ENCODE data around the gene PDE2A. TPM values are rescaled to one million over a fixed set of nuclear protein-coding genes. Genes with fewer than 3 reads are reported as not detected.

PDE2A gene
- total RNA-seq, 1 experiment from 2014 or later = 0.58 TPM

- no peaks in the 10 kb centered on the region for H3K27me3 ChIP-seq (replicated peaks; ENCODE audit: insufficient read depth, low read depth, low read length, poor library complexity)
- ChIA-PET CTCF (no interaction called here), POLR2A (ENCODE audit: low non-redundant PET) (no interaction called here)
- intact Hi-C loops (cut with micrococcal nuclease; ENCODE audit: unreplicated experiment) = no loop called here
- no peak overlapping the region for H3K27ac ChIP-seq (ENCODE audit: low read depth, low read length, poor library complexity, severe bottlenecking)
- DNase-seq (ENCODE audit: low spot score) = no peak
- BruUV-seq (replicated peaks) = no TSS peak
- TF ChIP-seq CTCF (conservative IDR thresholded peaks at IDR 0.05; ENCODE audit: low read depth, low read length) = no peak
- H3K4me3 ChIP-seq (ENCODE audit: low read depth, low read length, poor library complexity, severe bottlenecking) = no peak overlapping the region
- peaks cover under 1% of the 10 kb centered on the region for H3K4me1 ChIP-seq (ENCODE audit: insufficient read depth, low read length, poor library complexity, severe bottlenecking)
- H3K9me3 ChIP-seq (ENCODE audit: low read depth, low read length, poor library complexity, severe bottlenecking) = no peaks in the 10 kb centered on the region
- H3K36me3 ChIP-seq (ENCODE audit: insufficient read depth, low read length, poor library complexity, severe bottlenecking) = no peaks in the 10 kb centered on the region
Measured at GRCh38 chr11:72597721-72598120, 76.5 kb downstream of the PDE2A start.

GRCh38 chr11:72595292-72595684, 78.9 kb downstream of the PDE2A start:
- POLR2A ChIA-PET (ENCODE audit: low non-redundant PET) = no interaction called here

GRCh38 chr11:72594493-72595291, 79.5 kb downstream of the PDE2A start:
- H3K4me3 ChIP-seq (ENCODE audit: low read depth, low read length, poor library complexity, severe bottlenecking) = no peak overlapping the region
- no peak for DNase-seq (ENCODE audit: low spot score)
- BruUV-seq (replicated peaks) = no TSS peak
- H3K4me1 ChIP-seq (ENCODE audit: insufficient read depth, low read length, poor library complexity, severe bottlenecking) = peaks cover 10% of the 10 kb centered on the region
- ChIA-PET CTCF (no interaction called here), POLR2A (ENCODE audit: low non-redundant PET) (no interaction called here)
- peaks cover 20% of the 10 kb centered on the region for H3K27me3 ChIP-seq (replicated peaks; ENCODE audit: insufficient read depth, low read depth, low read length, poor library complexity)
- H3K9me3 ChIP-seq (ENCODE audit: low read depth, low read length, poor library complexity, severe bottlenecking) = no peaks in the 10 kb centered on the region
- no peaks in the 10 kb centered on the region for H3K36me3 ChIP-seq (ENCODE audit: insufficient read depth, low read length, poor library complexity, severe bottlenecking)
- intact Hi-C loops (cut with micrococcal nuclease; ENCODE audit: unreplicated experiment) = no loop called here
- H3K27ac ChIP-seq (ENCODE audit: low read depth, low read length, poor library complexity, severe bottlenecking) = no peak overlapping the region
- TF ChIP-seq EZH2 (IDR thresholded peaks at IDR 0.05; ENCODE audit: borderline replicate concordance, low read depth, low read length, poor library complexity, severe bottlenecking) (no peak), CTCF (conservative IDR thresholded peaks at IDR 0.05; ENCODE audit: low read depth, low read length) (no peak)

More at GRCh38 chr11:72595292-72595684, 78.9 kb downstream of the PDE2A start:
- intact Hi-C loops (cut with micrococcal nuclease; ENCODE audit: unreplicated experiment) = no loop called here
- peaks cover 14% of the 10 kb centered on the region for H3K27me3 ChIP-seq (replicated peaks; ENCODE audit: insufficient read depth, low read depth, low read length, poor library complexity)
- H3K27ac ChIP-seq (ENCODE audit: low read depth, low read length, poor library complexity, severe bottlenecking) = no peak overlapping the region
- TF ChIP-seq EZH2 (IDR thresholded peaks at IDR 0.05; ENCODE audit: borderline replicate concordance, low read depth, low read length, poor library complexity, severe bottlenecking) = no peak
- TF ChIP-seq CTCF (conservative IDR thresholded peaks at IDR 0.05; ENCODE audit: low read depth, low read length) = no peak
- H3K36me3 ChIP-seq (ENCODE audit: insufficient read depth, low read length, poor library complexity, severe bottlenecking) = no peaks in the 10 kb centered on the region
- CTCF ChIA-PET = no interaction called here
- no peaks in the 10 kb centered on the region for H3K9me3 ChIP-seq (ENCODE audit: low read depth, low read length, poor library complexity, severe bottlenecking)
- no TSS peak for BruUV-seq (replicated peaks)
- H3K4me3 ChIP-seq (ENCODE audit: low read depth, low read length, poor library complexity, severe bottlenecking) = no peak overlapping the region
- peaks cover 10% of the 10 kb centered on the region for H3K4me1 ChIP-seq (ENCODE audit: insufficient read depth, low read length, poor library complexity, severe bottlenecking)
- no peak for DNase-seq (ENCODE audit: low spot score)
